Activated CD8-positive, alpha-beta memory T cell treated with anti-CD3 and anti-CD28 coated beads for 1 hour (primary cell): ENCODE data around the gene PPP1CC.
"Not testable (repeated sequence)": the region's sequence is repeated elsewhere in the genome, so short reads cannot be mapped to it uniquely, and the experiment has no call there.

ENCODE experiments used
- DNase-seq, 2 donors: peaks; one replicate each; pipeline ENCODE4 v3.0.0-alpha.2; 2020; ENCODE audit warnings: low read depth in 1 of 2; ENCODE audit errors: extremely low read depth in 1 of 2

The PPP1CC gene

GRCh38 chr12:110756611-110757010 lies 13.9 kb upstream of the PPP1CC start:
- no peak for DNase-seq

- DNase-seq, result no peak
Observed at GRCh38 chr12:110754101-110754793, 11.6 kb upstream of the PPP1CC start.

- DNase-seq, result no peak
Observed at GRCh38 chr12:110750784-110751461, 8.2 kb upstream of the PPP1CC start.

- DNase-seq, result no peak
Observed at GRCh38 chr12:110746550-110746949, 3.9 kb upstream of the PPP1CC start.

- no peak for DNase-seq
Observed at GRCh38 chr12:110745542-110746284, 3.0 kb upstream of the PPP1CC start.

GRCh38 chr12:110744601-110745264 lies 2.0 kb upstream of the PPP1CC start:
- DNase-seq, result no peak

- no peak for DNase-seq
Observed at GRCh38 chr12:110744151-110744571, 1.5 kb upstream of the PPP1CC start.

GRCh38 chr12:110743571-110744093 lies 941 bp upstream of the PPP1CC start:
- no peak for DNase-seq

- no peak for DNase-seq
Observed at GRCh38 chr12:110742096-110742717, 484 bp downstream of the PPP1CC start.

GRCh38 chr12:110741341-110742095 lies 1.2 kb downstream of the PPP1CC start:
- DNase-seq, result no peak

- no peak for DNase-seq
Observed at GRCh38 chr12:110739894-110740293, 2.8 kb downstream of the PPP1CC start.

GRCh38 chr12:110739488-110739887 lies 3.2 kb downstream of the PPP1CC start:
- no peak for DNase-seq

- no peak for DNase-seq
Observed at GRCh38 chr12:110737532-110737931, 5.2 kb downstream of the PPP1CC start.

- not testable (repeated sequence) for DNase-seq
Observed at GRCh38 chr12:110737016-110737415, 5.7 kb downstream of the PPP1CC start.

GRCh38 chr12:110733900-110734299 lies 8.8 kb downstream of the PPP1CC start:
- no peak for DNase-seq

- no peak for DNase-seq
Observed at GRCh38 chr12:110733089-110733715, 9.5 kb downstream of the PPP1CC start.

GRCh38 chr12:110732572-110732971 lies 10.1 kb downstream of the PPP1CC start:
- DNase-seq, result no peak

- no peak for DNase-seq
Observed at GRCh38 chr12:110731479-110731878, 11.2 kb downstream of the PPP1CC start.

GRCh38 chr12:110728628-110729027 lies 14.1 kb downstream of the PPP1CC start:
- no peak for DNase-seq
